ENCODE measurements around the gene ADGRA1. TPM values are rescaled to one million over a fixed set of nuclear protein-coding genes. Genes with fewer than 3 reads are reported as not detected.
"Not testable (repeated sequence)": the region's sequence is repeated elsewhere in the genome, so short reads cannot be mapped to it uniquely, and the experiment has no call there.

The ADGRA1 gene
- total and polyA plus RNA-seq, 2 of the 13 experiments (the other 11 are each of a cell fraction or from before 2014, with no cell fraction given), result not detected

DNA sequence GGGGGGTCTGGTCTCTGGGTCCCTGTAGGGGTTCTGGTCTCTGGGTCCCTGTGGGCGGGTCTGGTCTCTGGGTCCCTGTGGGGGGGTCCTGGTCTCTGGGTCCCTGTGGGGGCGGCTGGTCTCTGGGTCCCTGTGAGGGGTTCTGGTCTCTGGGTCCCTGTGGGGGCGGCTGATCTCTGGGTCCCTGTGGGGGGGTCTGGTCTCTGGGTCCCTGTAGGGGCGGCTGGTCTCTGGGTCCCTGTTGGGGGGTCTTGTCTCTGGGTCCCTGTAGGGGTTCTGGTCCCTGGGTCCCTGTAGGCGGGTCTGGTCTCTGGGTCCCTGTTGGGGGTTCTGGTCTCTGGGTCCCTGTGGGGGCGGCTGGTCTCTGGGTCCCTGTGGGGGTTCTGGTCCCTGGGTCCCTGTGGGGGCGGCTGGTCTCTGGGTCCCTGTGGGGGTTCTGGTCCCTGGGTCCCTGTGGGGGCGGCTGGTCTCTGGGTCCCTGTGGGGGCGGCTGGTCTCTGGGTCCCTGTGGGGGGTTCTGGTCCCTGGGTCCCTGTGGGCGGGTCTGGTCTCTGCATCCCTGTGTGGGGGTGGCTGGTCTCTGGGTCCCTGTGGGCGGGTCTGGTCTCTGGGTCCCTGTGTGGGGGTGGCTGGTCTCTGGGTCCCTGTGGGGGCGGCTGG, 49.9 kb downstream of the ADGRA1 start:
- H2AFZ ChIP-seq (ENCODE audit: low read length); ATAC-seq; H3K79me2 ChIP-seq (ENCODE audit: insufficient read depth, low read length); H4K20me1 ChIP-seq (ENCODE audit: insufficient read depth, low read length); FAIRE-seq; POLR2A ChIA-PET; H3K9ac ChIP-seq (ENCODE audit: insufficient read depth, low read depth, low read length); in situ Hi-C loops (cut with HindIII; ENCODE audit: extremely low pct_ligation_motif_present, low pct_unique_long_range_greater_than_20kb); intact Hi-C loops (cut with micrococcal nuclease; ENCODE audit: unreplicated experiment); DNase-seq (ENCODE audit: low spot score); H3K9me3 ChIP-seq (ENCODE audit: low read length); H3K4me1 ChIP-seq (ENCODE audit: insufficient read depth, low read length); H3K4me2 ChIP-seq (ENCODE audit: low read depth, low read length); H3K36me3 ChIP-seq (replicated peaks in 1 of 2; ENCODE audit: control insufficient read depth in 1 of 2, insufficient read depth in 2 of 2, low read length in 2 of 2); CTCF ChIA-PET (ENCODE audit: low intra/inter-chr PET ratio, low total read pairs); BruUV-seq (replicated peaks); H3K27ac ChIP-seq (ENCODE audit: extremely low read length, insufficient read depth, low read length); H3K4me3 ChIP-seq (replicated peaks in 1 of 3; ENCODE audit: insufficient read depth in 1 of 3, low read depth in 2 of 3, low read length in 3 of 3): not testable (repeated sequence)
- WGBS (ENCODE audit: low lambda C conversion rate), result no CpG with 5 or more reads among the region's 12 CpGs
- H3K27me3 ChIP-seq (ENCODE audit: control insufficient read depth in 1 of 2, insufficient read depth in 2 of 2, low read length in 2 of 2), result peaks cover 9 to 39% of the 10 kb centered on the region in 2 experiments

DNA sequence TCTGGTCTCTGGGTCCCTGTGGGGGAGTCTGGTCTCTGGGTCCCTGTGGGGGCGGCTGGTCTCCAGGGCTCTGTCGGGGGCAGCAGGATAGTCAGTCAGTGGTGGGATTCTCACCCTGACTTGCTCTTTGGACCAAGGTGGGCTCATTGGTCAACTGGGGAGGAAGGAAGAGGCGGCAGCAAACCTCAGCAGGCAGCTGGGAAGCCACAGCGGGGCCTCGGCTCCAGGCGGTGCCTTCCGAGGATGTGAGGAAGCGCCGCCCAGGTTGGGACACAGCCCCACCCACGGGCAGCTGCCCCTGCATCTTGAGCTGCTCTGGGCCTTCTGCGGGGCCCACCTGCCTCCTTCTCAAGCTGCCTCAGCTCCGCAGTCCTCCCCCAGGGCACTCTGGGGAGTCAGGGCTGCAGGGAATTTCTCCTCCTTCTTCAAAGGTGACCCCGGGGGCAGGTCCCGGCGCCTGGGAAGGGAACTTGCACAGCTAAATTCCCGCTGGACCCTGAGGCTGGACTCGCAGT, 51.9 kb downstream of the ADGRA1 start:
- no peaks in the 10 kb centered on the region for H3K4me1 ChIP-seq (ENCODE audit: insufficient read depth, low read length)
- no peak for DNase-seq (ENCODE audit: low spot score)
- H2AFZ ChIP-seq (ENCODE audit: low read length), result no peak overlapping the region
- no peaks in the 10 kb centered on the region for H3K9me3 ChIP-seq (ENCODE audit: low read length)
- FAIRE-seq, result no peak
- BruUV-seq (replicated peaks), result no TSS peak
- no peak overlapping the region for H3K9ac ChIP-seq (ENCODE audit: insufficient read depth, low read depth, low read length)
- no peak overlapping the region for H3K4me3 ChIP-seq (replicated peaks in 1 of 3; ENCODE audit: insufficient read depth in 1 of 3, low read depth in 2 of 3, low read length in 3 of 3)
- H3K4me2 ChIP-seq (ENCODE audit: low read depth, low read length), result no peak overlapping the region
- POLR2A ChIA-PET, result no interaction called here
- WGBS (ENCODE audit: low lambda C conversion rate), result 7% methylated on average over 5 of the region's 17 CpGs
- no peaks in the 10 kb centered on the region for H3K36me3 ChIP-seq (replicated peaks in 1 of 2; ENCODE audit: control insufficient read depth in 1 of 2, insufficient read depth in 2 of 2, low read length in 2 of 2)
- no peak for ATAC-seq
- intact Hi-C loops (cut with micrococcal nuclease; ENCODE audit: unreplicated experiment) (no loop called here), in situ Hi-C loops (cut with HindIII; ENCODE audit: extremely low pct_ligation_motif_present, low pct_unique_long_range_greater_than_20kb) (no loop called here)
- peaks cover 5% of the 10 kb centered on the region; the same call in 1 of the 2 replicates for H4K20me1 ChIP-seq (ENCODE audit: insufficient read depth, low read length)
- CTCF ChIA-PET (ENCODE audit: low intra/inter-chr PET ratio, low total read pairs), result no interaction called here
- H3K79me2 ChIP-seq (ENCODE audit: insufficient read depth, low read length), result no peaks in the 10 kb centered on the region
- H3K27ac ChIP-seq (ENCODE audit: extremely low read length, insufficient read depth, low read length), result no peak overlapping the region
- peaks cover 4 to 36% of the 10 kb centered on the region in 2 experiments for H3K27me3 ChIP-seq (ENCODE audit: control insufficient read depth in 1 of 2, insufficient read depth in 2 of 2, low read length in 2 of 2)
- TF ChIP-seq, protein P1, sequence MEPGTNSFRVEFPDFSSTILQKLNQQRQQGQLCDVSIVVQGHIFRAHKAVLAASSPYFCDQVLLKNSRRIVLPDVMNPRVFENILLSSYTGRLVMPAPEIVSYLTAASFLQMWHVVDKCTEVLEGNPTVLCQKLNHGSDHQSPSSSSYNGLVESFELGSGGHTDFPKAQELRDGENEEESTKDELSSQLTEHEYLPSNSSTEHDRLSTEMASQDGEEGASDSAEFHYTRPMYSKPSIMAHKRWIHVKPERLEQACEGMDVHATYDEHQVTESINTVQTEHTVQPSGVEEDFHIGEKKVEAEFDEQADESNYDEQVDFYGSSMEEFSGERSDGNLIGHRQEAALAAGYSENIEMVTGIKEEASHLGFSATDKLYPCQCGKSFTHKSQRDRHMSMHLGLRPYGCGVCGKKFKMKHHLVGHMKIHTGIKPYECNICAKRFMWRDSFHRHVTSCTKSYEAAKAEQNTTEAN (CRISPR knock-in tag; conservative IDR thresholded peaks at IDR 0.05), result no peak
- TF ChIP-seq ZNF12 (CRISPR knock-in tag; IDR thresholded peaks at IDR 0.05) (no peak), ZNF790 (CRISPR knock-in tag; IDR thresholded peaks at IDR 0.05; ENCODE audit: borderline replicate concordance) (no peak), ZNF367 (CRISPR knock-in tag; IDR thresholded peaks at IDR 0.05; ENCODE audit: borderline replicate concordance) (no peak), ZNF660 (CRISPR knock-in tag; IDR thresholded peaks at IDR 0.05; ENCODE audit: borderline replicate concordance, low read depth) (no peak)
- TF ChIP-seq, protein P2, sequence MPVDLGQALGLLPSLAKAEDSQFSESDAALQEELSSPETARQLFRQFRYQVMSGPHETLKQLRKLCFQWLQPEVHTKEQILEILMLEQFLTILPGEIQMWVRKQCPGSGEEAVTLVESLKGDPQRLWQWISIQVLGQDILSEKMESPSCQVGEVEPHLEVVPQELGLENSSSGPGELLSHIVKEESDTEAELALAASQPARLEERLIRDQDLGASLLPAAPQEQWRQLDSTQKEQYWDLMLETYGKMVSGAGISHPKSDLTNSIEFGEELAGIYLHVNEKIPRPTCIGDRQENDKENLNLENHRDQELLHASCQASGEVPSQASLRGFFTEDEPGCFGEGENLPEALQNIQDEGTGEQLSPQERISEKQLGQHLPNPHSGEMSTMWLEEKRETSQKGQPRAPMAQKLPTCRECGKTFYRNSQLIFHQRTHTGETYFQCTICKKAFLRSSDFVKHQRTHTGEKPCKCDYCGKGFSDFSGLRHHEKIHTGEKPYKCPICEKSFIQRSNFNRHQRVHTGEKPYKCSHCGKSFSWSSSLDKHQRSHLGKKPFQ (CRISPR knock-in tag; IDR thresholded peaks at IDR 0.05; ENCODE audit: insufficient replicate concordance), result no peak
- TF ChIP-seq, protein P3, sequence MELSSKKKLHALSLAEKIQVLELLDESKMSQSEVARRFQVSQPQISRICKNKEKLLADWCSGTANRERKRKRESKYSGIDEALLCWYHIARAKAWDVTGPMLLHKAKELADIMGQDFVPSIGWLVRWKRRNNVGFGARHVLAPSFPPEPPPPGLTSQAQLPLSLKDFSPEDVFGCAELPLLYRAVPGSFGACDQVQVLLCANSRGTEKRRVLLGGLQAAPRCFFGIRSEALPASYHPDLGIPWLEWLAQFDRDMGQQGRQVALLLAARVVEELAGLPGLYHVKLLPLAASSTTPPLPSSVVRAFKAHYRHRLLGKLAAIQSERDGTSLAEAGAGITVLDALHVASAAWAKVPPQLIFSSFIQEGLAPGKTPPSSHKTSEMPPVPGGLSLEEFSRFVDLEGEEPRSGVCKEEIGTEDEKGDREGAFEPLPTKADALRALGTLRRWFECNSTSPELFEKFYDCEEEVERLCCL (CRISPR knock-in tag; IDR thresholded peaks at IDR 0.05; ENCODE audit: borderline replicate concordance), result no peak
- TF ChIP-seq, protein P4, sequence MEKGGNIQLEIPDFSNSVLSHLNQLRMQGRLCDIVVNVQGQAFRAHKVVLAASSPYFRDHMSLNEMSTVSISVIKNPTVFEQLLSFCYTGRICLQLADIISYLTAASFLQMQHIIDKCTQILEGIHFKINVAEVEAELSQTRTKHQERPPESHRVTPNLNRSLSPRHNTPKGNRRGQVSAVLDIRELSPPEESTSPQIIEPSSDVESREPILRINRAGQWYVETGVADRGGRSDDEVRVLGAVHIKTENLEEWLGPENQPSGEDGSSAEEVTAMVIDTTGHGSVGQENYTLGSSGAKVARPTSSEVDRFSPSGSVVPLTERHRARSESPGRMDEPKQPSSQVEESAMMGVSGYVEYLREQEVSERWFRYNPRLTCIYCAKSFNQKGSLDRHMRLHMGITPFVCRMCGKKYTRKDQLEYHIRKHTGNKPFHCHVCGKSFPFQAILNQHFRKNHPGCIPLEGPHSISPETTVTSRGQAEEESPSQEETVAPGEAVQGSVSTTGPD (CRISPR knock-in tag; IDR thresholded peaks at IDR 0.05), result no peak

All from HepG2 (cell line).